ENCODE results near the gene IDS.
A peak's percentile ranks its signal among the peaks of the same experiment; 100 is the strongest.
"Not testable (repeated sequence)": the region's sequence is repeated elsewhere in the genome, so short reads cannot be mapped to it uniquely, and the experiment has no call there.

Gene IDS

DNA sequence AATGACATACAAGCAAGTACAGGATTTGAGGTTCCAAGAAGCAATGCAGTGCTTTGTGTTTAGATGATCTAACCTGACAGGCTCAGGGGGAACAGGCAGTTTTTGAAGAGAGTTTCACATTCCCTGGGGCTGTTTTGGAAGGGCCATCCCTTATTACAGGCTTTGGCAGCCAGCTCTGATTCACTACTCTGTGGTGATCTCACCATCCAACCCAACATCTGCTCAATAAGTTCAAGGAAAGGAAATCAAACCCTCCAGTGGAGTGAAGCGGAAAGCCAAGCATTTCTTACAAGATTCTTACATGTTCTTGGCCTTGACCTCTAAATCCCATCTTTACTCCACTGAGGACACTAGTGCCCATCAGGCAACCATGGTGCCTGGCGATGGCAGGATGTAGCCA is 7.5 kb downstream of the IDS start:
- no peak for DNase-seq

DNA sequence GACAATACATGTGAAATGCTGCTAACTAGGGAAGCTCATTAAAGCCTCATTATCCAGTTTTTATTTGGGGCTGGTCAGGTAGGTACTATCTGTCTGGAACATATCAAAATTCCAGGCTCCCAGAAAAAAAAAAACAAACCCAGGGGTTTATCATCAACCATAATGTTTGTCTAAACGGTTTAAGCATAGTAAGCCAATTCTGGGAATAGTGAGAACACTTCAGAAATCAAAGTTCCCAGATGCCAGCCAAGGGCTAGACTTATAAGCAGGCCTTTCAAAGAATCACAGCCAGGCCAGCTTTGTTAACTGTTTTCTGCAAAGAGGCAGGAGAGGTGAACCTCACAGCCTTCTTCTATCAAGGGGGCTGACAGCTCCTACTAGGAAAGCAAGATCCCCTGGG is 8.1 kb downstream of the IDS start:
- DNase-seq: no peak

- no peak for DNase-seq
Measured at GRCh38 chrX:149495573-149496071, 9.5 kb downstream of the IDS start.

- DNase-seq: no peak
Measured at GRCh38 chrX:149494844-149495565, 10.1 kb downstream of the IDS start.

DNA sequence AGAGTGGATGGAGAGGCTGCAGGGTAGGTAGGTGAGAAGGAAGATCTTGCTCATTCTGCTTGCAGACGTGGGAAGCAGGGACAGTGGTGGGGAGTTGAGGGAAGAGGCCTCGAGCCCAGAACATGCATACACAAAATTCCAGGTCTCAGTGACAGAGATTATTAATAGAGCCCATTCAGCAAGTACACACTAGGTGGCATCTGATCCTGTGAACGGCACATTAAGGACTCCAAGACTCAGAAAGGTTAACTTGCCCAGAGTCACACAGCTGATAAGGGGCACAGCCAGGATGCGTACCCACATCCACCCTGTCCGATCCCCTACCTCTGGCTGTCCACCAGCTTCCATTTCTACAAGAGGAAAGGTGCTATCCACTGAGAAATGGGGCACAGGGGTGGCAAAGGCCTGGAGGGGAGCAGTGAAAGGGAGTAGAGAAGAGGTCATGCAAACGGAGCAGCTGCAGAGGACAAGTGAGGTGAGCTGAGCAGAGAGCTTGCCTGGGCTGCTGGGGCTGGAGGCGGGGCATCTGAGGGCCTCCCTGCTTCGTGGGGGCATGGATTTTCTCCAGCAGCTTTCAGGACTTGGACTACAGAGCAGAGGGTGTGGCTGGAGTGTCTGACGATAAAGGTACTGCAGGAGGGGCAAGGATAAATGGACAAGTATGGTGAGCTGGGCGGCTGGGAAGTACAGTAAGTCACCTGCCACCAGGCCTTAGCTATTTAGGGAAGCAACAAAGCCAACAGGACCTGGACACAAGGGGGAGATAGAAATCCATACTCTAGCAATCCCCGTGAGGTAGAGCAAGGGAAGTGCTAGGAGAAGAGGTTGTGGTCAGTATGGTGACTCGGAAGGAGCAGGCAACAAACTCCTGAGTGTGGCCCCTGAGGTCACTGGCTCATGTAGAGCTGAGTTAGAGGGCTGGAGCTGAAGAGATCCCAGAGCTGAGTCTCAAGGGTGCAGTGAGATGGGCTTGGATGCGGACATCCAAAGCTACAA is 11.2 kb downstream of the IDS start:
- DNase-seq: no peak

- DNase-seq: no peak
Measured at GRCh38 chrX:149491812-149492211, 13.3 kb downstream of the IDS start.

DNA sequence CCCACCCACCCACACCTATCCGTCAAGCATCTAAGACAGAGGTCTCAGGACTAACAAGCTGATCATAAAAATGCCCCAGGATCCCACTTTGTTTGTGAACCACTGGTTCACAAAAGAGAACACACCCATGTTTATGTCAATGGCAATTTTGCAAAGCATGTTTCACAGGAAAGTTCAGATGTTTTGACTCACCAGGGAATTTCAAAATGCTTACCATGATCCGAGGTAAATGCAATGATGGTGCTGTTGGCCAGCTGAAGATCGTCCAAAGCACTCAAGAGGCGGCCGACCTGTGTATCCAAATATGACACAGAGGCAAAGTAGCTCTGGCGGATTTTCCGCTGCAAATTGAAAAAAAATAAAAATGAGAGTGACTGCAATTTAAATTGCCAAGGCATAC is 15.0 kb downstream of the IDS start:
- no peak for DNase-seq

GRCh38 chrX:149488411-149489052 is 16.6 kb downstream of the IDS start:
- DNase-seq: not testable (repeated sequence)

DNA sequence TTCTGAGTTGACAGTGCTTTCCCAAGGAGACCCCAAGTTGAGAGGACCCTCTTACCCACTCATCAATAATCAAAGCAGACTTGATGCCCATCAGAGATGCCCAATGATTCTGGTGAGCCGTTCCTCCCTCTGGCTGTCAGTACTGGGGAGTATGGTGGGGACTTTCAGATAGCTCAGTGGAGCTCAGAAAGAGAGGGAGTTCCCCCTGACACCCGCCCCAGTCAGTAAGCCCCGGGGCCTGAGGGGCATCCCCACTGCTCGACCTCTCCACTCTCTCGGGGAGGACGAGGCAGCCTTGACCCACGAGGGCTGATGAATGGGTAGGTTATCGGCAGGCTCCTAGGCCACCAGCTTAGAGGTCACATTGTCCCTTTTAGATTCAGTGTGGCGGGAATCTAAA is 17.1 kb downstream of the IDS start:
- DNase-seq: not testable (repeated sequence)

- DNase-seq: no peak
Measured at GRCh38 chrX:149487292-149487691, 17.8 kb downstream of the IDS start.

GRCh38 chrX:149476513-149476912 is 28.6 kb downstream of the IDS start:
- no peak for DNase-seq

DNA sequence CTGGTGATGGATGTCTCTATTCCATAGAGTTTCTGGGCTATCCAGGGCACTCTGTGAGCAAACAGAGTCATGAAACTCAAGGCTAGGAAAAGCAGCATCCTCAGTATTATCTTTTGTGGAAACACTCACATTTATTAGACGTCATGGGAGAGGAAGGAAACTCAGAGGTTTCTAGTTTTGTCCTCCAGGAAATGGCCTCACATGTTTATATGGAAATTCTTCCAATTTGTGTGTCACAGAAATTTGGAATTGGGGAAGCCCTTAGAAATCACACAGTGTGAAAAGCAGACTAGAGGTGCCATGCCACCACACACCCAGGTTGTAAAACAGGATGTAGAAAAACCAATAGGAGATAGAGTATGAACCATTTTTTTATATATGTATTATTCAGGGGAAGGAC is 31.1 kb downstream of the IDS start:
- DNase-seq: no peak

GRCh38 chrX:149473092-149473491 is 32.0 kb downstream of the IDS start:
- DNase-seq: no peak

- DNase-seq: no peak
Measured at GRCh38 chrX:149472625-149473024, 32.5 kb downstream of the IDS start.

DNA sequence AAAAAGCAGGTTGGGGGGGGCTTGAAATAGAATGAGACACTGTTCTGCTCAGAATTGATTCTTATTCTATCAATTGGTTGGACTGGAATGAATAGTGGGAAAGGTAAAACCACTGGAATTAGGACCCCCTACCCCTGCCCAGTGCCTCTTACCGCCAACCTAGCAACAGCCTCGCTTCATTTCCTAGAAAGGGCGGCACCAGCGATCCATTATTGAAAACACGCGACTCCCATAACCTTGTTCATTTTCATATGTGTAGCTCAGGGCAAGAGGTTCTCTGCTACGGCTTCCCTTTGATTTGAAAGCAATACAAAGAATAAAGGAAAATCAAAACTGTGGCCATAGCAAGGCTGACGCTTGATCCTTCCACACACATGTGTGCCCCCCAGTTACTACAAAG is 33.7 kb downstream of the IDS start:
- DNase-seq: no peak

DNA sequence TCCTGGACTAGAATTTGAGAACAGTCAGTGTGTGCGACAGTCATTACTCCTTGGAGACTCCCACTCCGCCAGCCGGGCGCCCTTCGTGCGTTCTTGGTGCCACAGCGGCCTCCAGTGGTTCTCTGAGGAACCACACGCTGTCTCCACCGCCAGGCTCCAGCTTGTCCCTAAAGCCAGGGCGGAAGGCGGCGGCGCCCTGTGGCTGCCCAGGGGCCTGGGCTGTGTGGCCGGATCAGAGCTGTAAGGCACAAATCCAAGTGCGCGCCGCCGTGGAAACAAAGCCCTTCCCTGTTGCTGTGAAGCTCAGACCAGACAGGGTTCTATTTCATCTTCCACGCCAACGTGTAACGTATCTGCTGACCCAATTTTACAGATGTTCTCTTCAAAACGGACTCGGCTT is 34.2 kb downstream of the IDS start:
- DNase-seq: peak; percentile 4 to 33 (median 15)

DNA sequence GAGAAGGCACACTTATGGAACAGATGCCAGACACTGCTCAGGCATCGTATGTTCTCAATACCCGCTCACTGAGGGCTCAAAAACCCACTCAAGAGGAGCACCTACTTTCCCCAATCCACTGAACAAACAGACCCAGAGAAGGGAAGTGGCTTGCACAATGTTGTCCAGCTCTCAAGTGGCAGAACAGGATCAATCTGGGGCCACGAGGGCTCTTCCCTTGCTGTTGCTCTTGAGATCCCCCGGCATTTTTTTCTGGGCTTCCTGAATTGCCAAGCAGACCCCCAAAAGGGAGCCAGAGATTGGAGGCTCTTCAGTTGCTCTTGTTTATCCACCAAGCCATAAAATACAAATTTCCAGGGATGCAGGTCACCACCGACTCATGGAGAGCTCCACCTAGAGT is 35.7 kb downstream of the IDS start:
- DNase-seq: no peak

DNA sequence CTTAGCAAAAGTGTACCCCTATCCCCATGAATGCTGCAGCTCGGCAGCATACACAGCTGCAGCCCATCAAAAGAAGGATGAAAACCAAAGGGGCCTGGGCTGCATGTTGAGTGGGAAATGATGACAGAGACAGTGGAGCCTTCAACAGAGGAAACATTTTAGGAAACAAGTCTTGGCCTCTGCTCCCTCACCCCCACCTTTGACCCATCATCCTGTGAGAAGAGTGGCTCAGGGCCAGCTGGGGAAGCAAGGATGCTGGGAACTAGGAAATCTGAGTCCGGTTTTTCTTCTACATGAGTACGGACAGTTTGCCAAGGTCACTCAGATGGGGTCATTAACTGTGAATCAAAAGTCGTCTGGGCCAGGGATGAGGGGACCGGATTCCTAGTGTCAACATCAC is 37.2 kb downstream of the IDS start:
- no peak for DNase-seq

- DNase-seq: no peak
Measured at GRCh38 chrX:149467461-149467860, 37.6 kb downstream of the IDS start.

DNA sequence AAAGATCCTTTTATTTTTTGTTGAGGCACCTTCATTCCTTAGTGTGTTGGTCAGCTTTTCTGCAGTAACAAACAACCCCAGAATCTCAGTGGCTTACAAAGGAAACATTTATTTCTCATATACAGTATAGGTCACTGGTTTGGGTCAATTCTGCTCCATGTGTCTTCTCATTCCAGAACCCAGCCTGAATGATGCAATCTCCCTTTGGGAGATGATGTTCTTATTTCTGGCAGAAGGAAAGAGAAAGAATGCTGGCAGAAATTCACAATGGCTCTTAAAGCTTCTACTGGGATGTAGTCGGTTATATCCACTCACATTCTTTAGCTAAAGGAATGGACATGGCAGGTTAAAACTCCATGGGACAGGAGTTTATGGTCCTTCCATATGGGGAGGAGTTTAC is 42.3 kb downstream of the IDS start:
- no peak for DNase-seq

- no peak for DNase-seq
Measured at GRCh38 chrX:149461746-149462145, 43.4 kb downstream of the IDS start.

- DNase-seq: no peak
Measured at GRCh38 chrX:149458586-149458985, 46.5 kb downstream of the IDS start.

GRCh38 chrX:149456476-149457245 is 48.4 kb downstream of the IDS start:
- no peak for DNase-seq
